ENCODE data around the gene PDZRN3.

The PDZRN3 gene

DNA sequence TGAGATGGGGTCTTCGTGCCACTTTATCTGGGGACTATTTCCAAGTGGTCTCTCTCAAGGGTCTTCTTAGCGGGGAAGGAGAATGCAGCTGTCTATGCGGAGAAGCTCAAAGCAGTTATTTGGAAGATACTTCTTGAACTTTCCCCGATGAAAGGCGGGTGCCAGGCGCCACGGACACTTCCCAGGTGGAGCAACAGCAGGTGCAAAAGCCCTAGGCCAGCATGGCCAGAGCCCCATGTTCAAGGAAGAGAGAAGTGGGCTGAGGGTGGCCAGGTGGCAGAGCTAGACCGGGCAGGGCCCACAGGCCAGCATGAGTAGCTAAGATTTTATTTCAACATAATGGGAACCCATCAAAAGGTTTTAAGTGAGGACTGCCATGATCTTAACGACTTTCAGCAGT, 232.8 kb downstream of the PDZRN3 start:
- DNase-seq (ENCODE audit: low read depth) = no peak
- no peak for TF ChIP-seq CTCF (conservative IDR thresholded peaks at IDR 0.05; ENCODE audit: low read length)
- H3K4me3 ChIP-seq (ENCODE audit: low read length) = no peak overlapping the region

GRCh38 chr3:73389928-73390327, 234.8 kb downstream of the PDZRN3 start:
- no peak overlapping the region for H3K4me3 ChIP-seq (ENCODE audit: low read length)
- DNase-seq (ENCODE audit: low read depth) = no peak
- no peak for TF ChIP-seq CTCF (conservative IDR thresholded peaks at IDR 0.05; ENCODE audit: low read length)

DNA sequence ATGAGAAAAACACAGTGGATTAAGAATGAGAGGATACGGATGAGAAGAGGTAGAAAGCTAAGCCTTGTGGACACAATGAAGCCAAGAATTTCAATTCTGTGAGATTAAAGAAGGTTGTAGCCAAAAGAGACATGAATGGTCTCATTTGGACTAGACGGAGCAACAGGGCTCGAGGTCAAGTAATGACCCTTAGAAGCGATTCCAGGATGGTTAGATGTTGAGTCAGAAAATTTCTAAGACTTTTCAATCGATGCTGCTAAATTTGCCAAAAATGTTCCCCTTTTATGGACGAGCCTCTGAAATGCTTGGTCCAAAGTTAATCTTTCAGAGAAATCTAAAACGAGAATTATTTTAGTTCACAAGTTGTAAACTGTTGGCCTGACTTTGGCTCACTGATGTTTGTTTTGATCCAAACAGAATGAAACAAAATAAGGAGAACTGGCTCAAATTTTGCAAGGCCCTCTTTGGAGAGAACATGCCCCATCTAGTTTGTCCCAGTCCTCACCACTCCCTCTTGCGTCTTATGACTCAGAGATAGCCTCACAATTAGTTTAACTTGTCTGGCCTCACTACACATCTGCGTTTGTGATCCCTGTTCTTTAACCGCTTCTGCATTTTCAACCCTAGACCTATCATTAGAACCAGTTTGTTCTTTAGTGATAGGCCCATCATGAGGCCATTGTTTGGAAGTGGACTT, 235.5 kb downstream of the PDZRN3 start:
- no peak for TF ChIP-seq CTCF (conservative IDR thresholded peaks at IDR 0.05; ENCODE audit: low read length)
- H3K4me3 ChIP-seq (ENCODE audit: low read length) = no peak overlapping the region
- no peak for DNase-seq (ENCODE audit: low read depth)

GRCh38 chr3:73385568-73385967, 239.2 kb downstream of the PDZRN3 start:
- no peak overlapping the region for H3K4me3 ChIP-seq (ENCODE audit: low read length)

GRCh38 chr3:73384091-73384906, 240.4 kb downstream of the PDZRN3 start:
- no peak for TF ChIP-seq CTCF (conservative IDR thresholded peaks at IDR 0.05; ENCODE audit: low read length)
- H3K4me3 ChIP-seq (ENCODE audit: low read length) = no peak overlapping the region
- DNase-seq (ENCODE audit: low read depth) = no peak

More at GRCh38 chr3:73385568-73385967, 239.2 kb downstream of the PDZRN3 start:
- TF ChIP-seq CTCF (conservative IDR thresholded peaks at IDR 0.05; ENCODE audit: low read length) = no peak
- no peak for DNase-seq (ENCODE audit: low read depth)

GRCh38 chr3:73383470-73384049, 241.2 kb downstream of the PDZRN3 start:
- no peak for DNase-seq (ENCODE audit: low read depth)
- TF ChIP-seq CTCF (conservative IDR thresholded peaks at IDR 0.05; ENCODE audit: low read length) = no peak
- H3K4me3 ChIP-seq (ENCODE audit: low read length) = no peak overlapping the region

Measured in AG10803 (cell line).